Activated T-cell treated with anti-CD3 and anti-CD28 coated beads for 1 hour (primary cell): ENCODE results near the gene USP47.

Experiments
- DNase-seq: peaks from one replicate; pipeline ENCODE4 v3.0.0-alpha.2; 2020; ENCODE audit warnings: low read depth

USP47 gene

GRCh38 chr11:11937433-11937832 is 95.7 kb downstream of the USP47 start:
- no peak for DNase-seq

- DNase-seq: no peak
Measured at GRCh38 chr11:11937957-11938356, 96.2 kb downstream of the USP47 start.

GRCh38 chr11:11940551-11940950 is 98.8 kb downstream of the USP47 start:
- DNase-seq: no peak

GRCh38 chr11:11942668-11943067 is 100.9 kb downstream of the USP47 start:
- DNase-seq: no peak

- DNase-seq: no peak
Measured at GRCh38 chr11:11944444-11944843, 102.7 kb downstream of the USP47 start.

- no peak for DNase-seq
Measured at GRCh38 chr11:11946180-11946579, 104.4 kb downstream of the USP47 start.

GRCh38 chr11:11946878-11947277 is 105.1 kb downstream of the USP47 start:
- DNase-seq: no peak

- no peak for DNase-seq
Measured at GRCh38 chr11:11947825-11948224, 106.1 kb downstream of the USP47 start.

GRCh38 chr11:11948242-11948947 is 106.6 kb downstream of the USP47 start:
- no peak for DNase-seq

GRCh38 chr11:11949482-11949881 is 107.7 kb downstream of the USP47 start:
- no peak for DNase-seq

GRCh38 chr11:11952036-11952435 is 110.3 kb downstream of the USP47 start:
- no peak for DNase-seq

GRCh38 chr11:11956006-11956405 is 114.2 kb downstream of the USP47 start:
- DNase-seq: no peak

GRCh38 chr11:11958403-11959231 is 116.8 kb downstream of the USP47 start:
- DNase-seq: no peak

GRCh38 chr11:11959601-11960000 is 117.8 kb downstream of the USP47 start:
- no peak for DNase-seq

- no peak for DNase-seq
Measured at GRCh38 chr11:11960687-11961086, 118.9 kb downstream of the USP47 start.

- DNase-seq: no peak
Measured at GRCh38 chr11:11961399-11962028, 119.7 kb downstream of the USP47 start.

GRCh38 chr11:11963067-11963466 is 121.3 kb downstream of the USP47 start:
- no peak for DNase-seq

- DNase-seq: no peak
Measured at GRCh38 chr11:11963842-11964773, 122.3 kb downstream of the USP47 start.

GRCh38 chr11:11964774-11965150 is 123.0 kb downstream of the USP47 start:
- no peak for DNase-seq

- DNase-seq: no peak
Measured at GRCh38 chr11:11965192-11965591, 123.4 kb downstream of the USP47 start.

- DNase-seq: no peak
Measured at GRCh38 chr11:11965656-11966353, 124.0 kb downstream of the USP47 start.
